ENCODE data around the gene SUPT5H. TPM values are rescaled to one million over a fixed set of nuclear protein-coding genes. Genes with fewer than 3 reads are reported as not detected.
A peak's percentile ranks its signal among the peaks of the same experiment; 100 is the strongest.

The SUPT5H gene
- total and polyA plus RNA-seq, 2 of the 4 experiments (the other 2 are of a cell fraction): 75.3 to 116 TPM

DNA sequence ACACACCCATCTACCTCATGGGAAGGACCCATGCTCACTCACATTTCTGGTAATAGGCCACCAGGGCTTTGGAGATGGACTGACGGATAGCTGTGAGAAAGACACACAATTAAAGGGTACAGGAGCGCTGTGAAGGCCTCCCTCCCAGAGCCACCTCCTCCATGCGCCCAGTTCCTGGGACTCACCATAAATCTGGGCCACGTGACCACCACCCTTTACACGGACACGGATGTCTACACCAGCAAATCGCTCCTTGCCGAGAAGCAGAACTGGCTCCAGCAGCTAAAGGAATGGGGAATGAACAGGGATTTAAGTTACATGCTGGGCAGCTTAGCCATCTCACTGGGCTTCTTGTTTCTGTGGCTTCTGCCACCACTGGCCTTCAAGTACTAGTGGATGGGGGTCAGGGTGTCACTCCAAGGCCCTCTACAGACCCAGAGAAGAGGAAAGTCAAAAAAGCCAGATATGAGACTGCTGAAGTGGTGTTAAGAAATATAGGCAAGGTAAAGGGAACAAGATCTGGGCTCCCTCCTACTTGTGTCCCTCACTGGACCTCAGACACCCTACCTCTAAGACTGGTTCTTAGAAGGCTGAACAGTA, 11.8 kb upstream of the SUPT5H start:
- H3K4ac ChIP-seq (ENCODE audit: low read depth, low read length): no peak overlapping the region
- H2AK9ac ChIP-seq (replicated peaks; ENCODE audit: low read depth, low read length, poor library complexity): no peak overlapping the region
- no peak overlapping the region for H3K18ac ChIP-seq (ENCODE audit: low read depth, low read length)
- H3K36me3 ChIP-seq (ENCODE audit: control insufficient read depth, insufficient read depth, low read length): peaks cover 23% of the 10 kb centered on the region
- H4K5ac ChIP-seq (ENCODE audit: low read depth, low read length): no peak overlapping the region
- H3K79me1 ChIP-seq (ENCODE audit: low read depth in 1 of 2, low read length in 2 of 2): peaks cover 22 to 47% of the 10 kb centered on the region in 2 experiments
- H4K20me1 ChIP-seq (ENCODE audit: insufficient read depth, low read length): peaks cover 39% of the 10 kb centered on the region
- no peaks in the 10 kb centered on the region for H3K27me3 ChIP-seq (ENCODE audit: control insufficient read depth, insufficient read depth, low read length)
- intact Hi-C loops (cut with micrococcal nuclease): no loop called here
- CTCF ChIA-PET: no interaction called here
- BruUV-seq (replicated peaks): no TSS peak
- H2BK120ac ChIP-seq (ENCODE audit: low read depth, low read length): no peak overlapping the region
- H3K9me1 ChIP-seq (ENCODE audit: insufficient read depth, low read length): peaks cover 5% of the 10 kb centered on the region
- H3K9me3 ChIP-seq (ENCODE audit: control insufficient read depth, insufficient read depth, low read length): no peaks in the 10 kb centered on the region
- no peak overlapping the region for H3K56ac ChIP-seq (ENCODE audit: extremely low read depth, insufficient read depth, low read length)
- no peak for DNase-seq
- H2AK5ac ChIP-seq (ENCODE audit: low read depth, low read length): no peak overlapping the region
- 100% methylated on average over 4 of the region's 8 CpGs; no CpG with 5 or more reads in 1 of the 2 experiments for WGBS, 2 experiments (ENCODE audit: extremely low coverage in 2 of 2, insufficient read length in 1 of 2)
- H3K4me2 ChIP-seq (ENCODE audit: low read depth, low read length): no peak overlapping the region
- ATAC-seq (ENCODE audit: low read depth): no peak
- dilution Hi-C loops (cut with HindIII; ENCODE audit: low sequenced_read_pairs, unreplicated experiment): no loop called here
- TF ChIP-seq, protein P1, sequence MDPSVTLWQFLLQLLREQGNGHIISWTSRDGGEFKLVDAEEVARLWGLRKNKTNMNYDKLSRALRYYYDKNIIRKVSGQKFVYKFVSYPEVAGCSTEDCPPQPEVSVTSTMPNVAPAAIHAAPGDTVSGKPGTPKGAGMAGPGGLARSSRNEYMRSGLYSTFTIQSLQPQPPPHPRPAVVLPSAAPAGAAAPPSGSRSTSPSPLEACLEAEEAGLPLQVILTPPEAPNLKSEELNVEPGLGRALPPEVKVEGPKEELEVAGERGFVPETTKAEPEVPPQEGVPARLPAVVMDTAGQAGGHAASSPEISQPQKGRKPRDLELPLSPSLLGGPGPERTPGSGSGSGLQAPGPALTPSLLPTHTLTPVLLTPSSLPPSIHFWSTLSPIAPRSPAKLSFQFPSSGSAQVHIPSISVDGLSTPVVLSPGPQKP (IDR thresholded peaks at IDR 0.05; ENCODE audit: borderline replicate concordance, low read depth, low read length): no peak
- H2BK15ac ChIP-seq (ENCODE audit: low read depth, low read length): no peak overlapping the region
- H2BK5ac ChIP-seq (ENCODE audit: low read depth, low read length, poor library complexity, severe bottlenecking): no peak overlapping the region
- no peak overlapping the region for H3K27ac ChIP-seq (ENCODE audit: insufficient read depth, low read length)
- H3K14ac ChIP-seq (replicated peaks; ENCODE audit: low read depth, low read length): no peak overlapping the region
- in situ Hi-C loops (cut with MboI; ENCODE audit: low sequenced_read_pairs): loop anchor here (25.0 kb wide), 1 partner anchor 404 kb away; the partner anchor contains the start of genes DYRK1B and FBL
- no peak overlapping the region for H3K4me3 ChIP-seq (ENCODE audit: insufficient read depth, low read depth, low read length)
- peak overlapping the region; percentile 5 for H2AFZ ChIP-seq (replicated peaks; ENCODE audit: low read length, poor library complexity)
- H3K4me1 ChIP-seq (ENCODE audit: control insufficient read depth, insufficient read depth, low read length): peaks cover 17% of the 10 kb centered on the region
- H3K9ac ChIP-seq (ENCODE audit: low read depth, low read length): no peak overlapping the region
- no peak overlapping the region for H2BK20ac ChIP-seq (ENCODE audit: low read depth, low read length)
- H3K23ac ChIP-seq (ENCODE audit: low read depth, low read length): no peak overlapping the region
- POLR2A ChIA-PET (ENCODE audit: unreplicated experiment): no interaction called here
- no peak overlapping the region for H4K8ac ChIP-seq (ENCODE audit: low read depth in 2 of 2, low read length in 2 of 2)
- H4K91ac ChIP-seq (ENCODE audit: insufficient read depth, low read depth, low read length): no peak overlapping the region
